ENCODE results near the gene CDC20. TPM values are rescaled to one million over a fixed set of nuclear protein-coding genes. Genes with fewer than 3 reads are reported as not detected.
A peak's percentile ranks its signal among the peaks of the same experiment; 100 is the strongest.

The CDC20 gene
- total RNA-seq, 1 experiment from 2014 or later = 204 TPM

DNA sequence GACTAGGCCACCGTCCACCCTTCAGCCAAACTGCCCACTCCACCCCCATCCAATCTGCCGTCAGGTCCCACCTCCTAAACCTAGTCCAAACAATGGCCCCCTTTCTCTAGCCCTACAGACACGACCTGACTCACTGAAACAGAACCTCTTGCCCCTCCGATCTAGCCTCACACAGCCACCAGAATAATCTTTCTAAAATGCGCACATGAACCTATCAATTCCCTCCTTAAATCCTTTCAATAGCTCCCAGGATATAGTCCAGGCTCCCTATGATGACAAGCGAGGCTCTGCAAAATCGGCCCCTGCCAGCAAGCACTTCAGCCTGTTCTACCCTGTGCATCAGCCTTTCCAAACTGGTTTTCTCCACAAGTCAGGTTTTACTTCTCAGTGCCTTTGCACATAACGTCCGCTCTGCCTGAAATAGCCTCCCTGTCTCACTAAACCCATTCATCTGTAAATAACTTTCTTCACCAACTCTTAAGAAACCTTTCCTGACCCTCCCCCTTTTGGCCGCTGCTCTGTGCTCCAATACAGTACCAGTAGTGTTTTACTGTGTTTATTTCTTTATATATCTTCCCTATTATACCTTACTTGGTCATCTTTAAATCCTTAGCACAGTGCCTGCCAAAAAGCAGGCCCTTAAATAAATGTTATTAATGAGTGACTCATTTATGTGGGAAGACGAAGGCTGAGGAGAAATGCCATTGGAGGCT, 9.0 kb upstream of the CDC20 start:
- no peaks in the 10 kb centered on the region for H3K36me3 Mint-ChIP-seq (ENCODE audit: insufficient read depth, unreplicated experiment)
- peak; percentile 41 for DNase-seq (ENCODE audit: unreplicated experiment)
- ChIA-PET POLR2A (interaction anchor here (0.8 to 2.3 kb wide), 2 partner anchors 8 to 19 kb away, joined by 5 to 11 read pairs; partner anchors contain the start of genes CDC20 and ELOVL1), CTCF (no interaction called here)
- H3K4me3 Mint-ChIP-seq (ENCODE audit: unreplicated experiment) = peak overlapping the region; percentile 82
- peak overlapping the region; percentile 96 for H3K27ac Mint-ChIP-seq (ENCODE audit: low read depth, unreplicated experiment)
- H3K27me3 Mint-ChIP-seq (ENCODE audit: insufficient read depth, unreplicated experiment) = no peaks in the 10 kb centered on the region
- H3K9me3 Mint-ChIP-seq (ENCODE audit: unreplicated experiment) = no peaks in the 10 kb centered on the region
- peaks cover 21% of the 10 kb centered on the region for H3K4me1 Mint-ChIP-seq (ENCODE audit: insufficient read depth, unreplicated experiment)
- BruUV-seq (replicated peaks) = no TSS peak
- intact Hi-C loops (cut with micrococcal nuclease) = no loop called here
- TF ChIP-seq, protein P1, sequence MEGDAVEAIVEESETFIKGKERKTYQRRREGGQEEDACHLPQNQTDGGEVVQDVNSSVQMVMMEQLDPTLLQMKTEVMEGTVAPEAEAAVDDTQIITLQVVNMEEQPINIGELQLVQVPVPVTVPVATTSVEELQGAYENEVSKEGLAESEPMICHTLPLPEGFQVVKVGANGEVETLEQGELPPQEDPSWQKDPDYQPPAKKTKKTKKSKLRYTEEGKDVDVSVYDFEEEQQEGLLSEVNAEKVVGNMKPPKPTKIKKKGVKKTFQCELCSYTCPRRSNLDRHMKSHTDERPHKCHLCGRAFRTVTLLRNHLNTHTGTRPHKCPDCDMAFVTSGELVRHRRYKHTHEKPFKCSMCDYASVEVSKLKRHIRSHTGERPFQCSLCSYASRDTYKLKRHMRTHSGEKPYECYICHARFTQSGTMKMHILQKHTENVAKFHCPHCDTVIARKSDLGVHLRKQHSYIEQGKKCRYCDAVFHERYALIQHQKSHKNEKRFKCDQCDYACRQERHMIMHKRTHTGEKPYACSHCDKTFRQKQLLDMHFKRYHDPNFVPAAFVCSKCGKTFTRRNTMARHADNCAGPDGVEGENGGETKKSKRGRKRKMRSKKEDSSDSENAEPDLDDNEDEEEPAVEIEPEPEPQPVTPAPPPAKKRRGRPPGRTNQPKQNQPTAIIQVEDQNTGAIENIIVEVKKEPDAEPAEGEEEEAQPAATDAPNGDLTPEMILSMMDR (IDR thresholded peaks at IDR 0.05; ENCODE audit: unreplicated experiment) = no peak

DNA sequence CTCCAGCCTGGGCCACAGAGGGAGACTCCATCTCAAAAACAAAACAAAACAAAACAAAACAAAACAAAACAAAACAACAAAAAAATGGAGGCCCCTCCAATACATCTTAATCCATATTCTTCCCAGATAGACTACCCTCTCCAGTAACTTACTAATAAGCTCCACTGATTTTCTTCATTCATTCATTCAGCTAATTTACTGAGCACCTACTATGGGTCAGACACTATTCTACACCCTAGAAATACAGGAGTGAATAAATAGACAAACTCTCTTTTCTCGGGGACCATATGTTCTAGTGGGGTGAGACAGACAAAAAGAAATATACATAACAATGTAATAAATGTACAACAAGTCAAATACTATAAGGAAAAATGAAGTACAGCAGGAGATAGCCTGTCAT, 7.8 kb upstream of the CDC20 start:
- BruUV-seq (replicated peaks) = no TSS peak
- POLR2A ChIA-PET = interaction anchor here (0.6 to 2.3 kb wide), 3 partner anchors 11 to 40 kb away, joined by 3 to 11 read pairs (median 5); partner anchors contain the start of gene ELOVL1
- no peaks in the 10 kb centered on the region for H3K36me3 Mint-ChIP-seq (ENCODE audit: insufficient read depth, unreplicated experiment)
- no peaks in the 10 kb centered on the region for H3K9me3 Mint-ChIP-seq (ENCODE audit: unreplicated experiment)
- no peak for DNase-seq (ENCODE audit: unreplicated experiment)
- no peak overlapping the region for H3K4me3 Mint-ChIP-seq (ENCODE audit: unreplicated experiment)
- H3K27ac Mint-ChIP-seq (ENCODE audit: low read depth, unreplicated experiment) = no peak overlapping the region
- TF ChIP-seq, protein P1 (IDR thresholded peaks at IDR 0.05; ENCODE audit: unreplicated experiment) = no peak
- no peaks in the 10 kb centered on the region for H3K27me3 Mint-ChIP-seq (ENCODE audit: insufficient read depth, unreplicated experiment)
- intact Hi-C loops (cut with micrococcal nuclease) = no loop called here
- H3K4me1 Mint-ChIP-seq (ENCODE audit: insufficient read depth, unreplicated experiment) = peaks cover 21% of the 10 kb centered on the region
- CTCF ChIA-PET = interaction anchor here (0.5 kb wide), 1 partner anchor 100 kb away, joined by 3 read pairs; no protein-coding TSS in a partner anchor

DNA sequence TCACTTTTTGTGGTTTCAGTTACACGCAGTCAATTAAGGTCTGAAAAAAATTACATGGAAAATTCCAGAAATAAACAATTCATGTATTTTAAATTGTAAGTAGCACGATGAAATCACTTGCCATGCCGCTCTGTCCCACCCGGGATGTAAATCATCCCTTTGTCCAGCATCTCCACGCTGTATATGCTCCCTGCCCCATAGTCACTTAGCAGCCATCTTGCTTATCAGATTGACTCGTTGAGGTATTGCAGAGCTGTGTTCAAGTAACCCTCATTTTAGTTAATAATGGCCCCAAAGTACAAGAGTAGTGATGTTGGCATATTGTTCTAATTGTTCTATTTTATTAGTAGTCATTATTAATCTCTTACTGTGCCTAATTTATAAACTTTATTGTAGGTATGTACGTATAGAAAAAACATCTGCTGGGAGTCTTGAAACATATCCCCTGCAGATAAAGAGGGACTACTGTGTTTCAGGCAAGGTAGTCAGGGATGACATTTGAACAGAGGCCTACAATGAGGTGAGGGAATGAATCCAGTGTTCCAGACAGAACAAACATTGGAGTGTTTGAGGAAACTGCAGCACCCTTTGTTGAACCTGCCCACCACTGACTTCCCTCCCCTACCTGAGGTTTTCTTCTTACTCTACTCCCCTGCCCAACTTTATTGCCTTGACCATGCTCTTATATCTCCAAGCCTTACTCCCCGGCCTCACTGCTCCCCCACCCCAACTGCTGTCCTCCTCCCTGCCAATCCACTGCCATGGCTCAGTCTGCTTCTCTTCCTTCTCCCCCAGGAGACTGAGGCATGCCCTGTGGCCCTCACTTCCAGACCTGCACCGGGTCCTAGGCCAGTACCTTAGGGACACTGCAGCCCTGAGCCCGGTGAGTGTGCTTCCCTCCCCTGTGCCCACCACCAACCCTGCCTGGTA, 7.1 kb upstream of the CDC20 start:
- no TSS peak for BruUV-seq (replicated peaks)
- POLR2A ChIA-PET = interaction anchor here (0.6 to 2.3 kb wide), 3 partner anchors 12 to 39 kb away, joined by 3 to 11 read pairs (median 5); partner anchors contain the start of gene ELOVL1
- intact Hi-C loops (cut with micrococcal nuclease) = no loop called here
- no peaks in the 10 kb centered on the region for H3K9me3 Mint-ChIP-seq (ENCODE audit: unreplicated experiment)
- no peak for DNase-seq (ENCODE audit: unreplicated experiment)
- TF ChIP-seq, protein P1 (IDR thresholded peaks at IDR 0.05; ENCODE audit: unreplicated experiment) = no peak
- H3K4me1 Mint-ChIP-seq (ENCODE audit: insufficient read depth, unreplicated experiment) = peaks cover 21% of the 10 kb centered on the region
- no peaks in the 10 kb centered on the region for H3K27me3 Mint-ChIP-seq (ENCODE audit: insufficient read depth, unreplicated experiment)
- H3K27ac Mint-ChIP-seq (ENCODE audit: low read depth, unreplicated experiment) = no peak overlapping the region
- CTCF ChIA-PET = no interaction called here
- no peaks in the 10 kb centered on the region for H3K36me3 Mint-ChIP-seq (ENCODE audit: insufficient read depth, unreplicated experiment)
- no peak overlapping the region for H3K4me3 Mint-ChIP-seq (ENCODE audit: unreplicated experiment)

DNA sequence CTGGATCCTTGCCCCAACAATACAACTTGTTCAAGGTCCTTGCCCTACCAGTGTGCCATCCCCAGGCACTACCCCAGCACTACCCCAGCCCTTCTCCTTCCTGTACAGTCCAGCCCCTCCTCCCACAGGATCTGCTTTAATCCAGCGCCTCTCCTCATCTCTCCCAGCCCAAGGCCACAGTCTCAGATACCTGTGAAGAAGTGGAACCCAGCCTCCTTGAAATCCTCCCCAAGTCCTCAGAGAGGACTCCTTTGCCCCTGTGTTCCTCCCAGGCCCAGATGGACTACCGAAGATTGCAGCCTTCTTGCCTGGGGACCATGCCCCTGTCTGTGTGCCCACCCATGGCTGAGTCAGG, 6.5 kb upstream of the CDC20 start:
- intact Hi-C loops (cut with micrococcal nuclease) = no loop called here
- no TSS peak for BruUV-seq (replicated peaks)
- CTCF ChIA-PET = no interaction called here
- Mint-ChIP-seq H3K4me1 (ENCODE audit: insufficient read depth, unreplicated experiment) (peaks cover 21% of the 10 kb centered on the region), H3K36me3 (ENCODE audit: insufficient read depth, unreplicated experiment) (no peaks in the 10 kb centered on the region), H3K27me3 (ENCODE audit: insufficient read depth, unreplicated experiment) (no peaks in the 10 kb centered on the region), H3K27ac (ENCODE audit: low read depth, unreplicated experiment) (no peak overlapping the region), H3K9me3 (ENCODE audit: unreplicated experiment) (no peaks in the 10 kb centered on the region), H3K4me3 (ENCODE audit: unreplicated experiment) (no peak overlapping the region)
- no peak for DNase-seq (ENCODE audit: unreplicated experiment)
- TF ChIP-seq, protein P1 (IDR thresholded peaks at IDR 0.05; ENCODE audit: unreplicated experiment) = no peak
- POLR2A ChIA-PET = no interaction called here

Data from MCF 10A (cell line).